Endometrial microvascular endothelial cells (primary cell): ENCODE results near the gene GHITM. TPM values are rescaled to one million over a fixed set of nuclear protein-coding genes. Genes with fewer than 3 reads are reported as not detected.
"Not testable (repeated sequence)": the region's sequence is repeated elsewhere in the genome, so short reads cannot be mapped to it uniquely, and the experiment has no call there.

ENCODE experiments used
- in situ Hi-C: cut with HindIII; loops from 2 replicates; pipeline ENCODE4 v1.10.0; 2017; ENCODE audit warnings: low sequenced_read_pairs, low pct_unique_long_range_greater_than_20kb; ENCODE audit errors: inconsistent ontology term
- total RNA-seq: library from RNA; depleted of rRNA; stranded (reverse); fragments of >200 nt; gene quantifications from one replicate; pipeline ENCODE4 v1.2.3, GENCODE V29; 2015; ENCODE audit errors: inconsistent ontology term

GHITM gene
- total RNA-seq, 1 donor from 2014 or later = 199 TPM

GRCh38 chr10:84171700-84172466, 32.6 kb downstream of the GHITM start:
- in situ Hi-C loops = not testable (repeated sequence)

GRCh38 chr10:84172467-84173356, 33.4 kb downstream of the GHITM start:
- in situ Hi-C loops = no loop called here

GRCh38 chr10:84173501-84173929, 34.2 kb downstream of the GHITM start, which contains the start of gene GPR15LG:
GPR15LG (plus strand) TSS chr10:84173801; CDS start chr10:84173852, 51 bp downstream.
- in situ Hi-C loops = no loop called here

GRCh38 chr10:84175436-84175835, 36.1 kb downstream of the GHITM start:
- in situ Hi-C loops = no loop called here

GRCh38 chr10:84176351-84176750, 37.0 kb downstream of the GHITM start:
- in situ Hi-C loops = no loop called here

- in situ Hi-C loops = no loop called here
These were observed 37.6 kb downstream of the GHITM start for GRCh38 chr10:84176836-84177474.

- in situ Hi-C loops = no loop called here
These were observed 38.3 kb downstream of the GHITM start for GRCh38 chr10:84177541-84178141.

- in situ Hi-C loops = no loop called here
These were observed 38.9 kb downstream of the GHITM start for GRCh38 chr10:84178160-84178609.

- in situ Hi-C loops = no loop called here
These were observed 39.9 kb downstream of the GHITM start for GRCh38 chr10:84179059-84179710.

GRCh38 chr10:84180386-84180785, 41.1 kb downstream of the GHITM start:
- in situ Hi-C loops = not testable (repeated sequence)

GRCh38 chr10:84181631-84182030, 42.3 kb downstream of the GHITM start:
- in situ Hi-C loops = no loop called here

- in situ Hi-C loops = no loop called here
These were observed 45.2 kb downstream of the GHITM start for GRCh38 chr10:84184517-84184916.

GRCh38 chr10:84185526-84186175, 46.3 kb downstream of the GHITM start:
- in situ Hi-C loops = no loop called here

- in situ Hi-C loops = no loop called here
These were observed 49.5 kb downstream of the GHITM start for GRCh38 chr10:84188815-84189214.

GRCh38 chr10:84190621-84191020, 51.3 kb downstream of the GHITM start:
- in situ Hi-C loops = no loop called here

GRCh38 chr10:84191106-84191505, 51.8 kb downstream of the GHITM start:
- in situ Hi-C loops = no loop called here

GRCh38 chr10:84193327-84193726, 54.0 kb downstream of the GHITM start:
- in situ Hi-C loops = no loop called here

- in situ Hi-C loops = no loop called here
These were observed 54.6 kb downstream of the GHITM start for GRCh38 chr10:84193846-84194423.
